GM12874 (cell line): Measurements from ENCODE around the gene LGALS12.

Source experiments
- CTCF ChIP-seq: IDR thresholded peaks from 2 replicates; pipeline ENCODE4 v1.5.1; 2011; ENCODE audit warnings: low read depth, mild to moderate bottlenecking, control low read depth, low read length, moderate library complexity; ENCODE audit not compliant: insufficient read depth

LGALS12 gene

GRCh38 chr11:63523151-63523550, 17.3 kb downstream of the LGALS12 start:
- no peak for TF ChIP-seq CTCF

- TF ChIP-seq CTCF: no peak
Observed at GRCh38 chr11:63527667-63528066, 21.8 kb downstream of the LGALS12 start.

GRCh38 chr11:63530021-63530420, 24.1 kb downstream of the LGALS12 start:
- no peak for TF ChIP-seq CTCF

GRCh38 chr11:63532117-63532516, 26.2 kb downstream of the LGALS12 start:
- no peak for TF ChIP-seq CTCF

GRCh38 chr11:63532799-63533475, 27.1 kb downstream of the LGALS12 start:
- no peak for TF ChIP-seq CTCF

GRCh38 chr11:63534076-63534475, 28.2 kb downstream of the LGALS12 start:
- no peak for TF ChIP-seq CTCF

GRCh38 chr11:63534895-63535461, 29.1 kb downstream of the LGALS12 start:
- no peak for TF ChIP-seq CTCF
